Breast epithelium (tissue), 4 donors: ENCODE measurements around the gene TUBB2B. TPM values are rescaled to one million over a fixed set of nuclear protein-coding genes. Genes with fewer than 3 reads are reported as not detected.
"Not testable (repeated sequence)": the region's sequence is repeated elsewhere in the genome, so short reads cannot be mapped to it uniquely, and the experiment has no call there.

Experiments used
- DNase-seq, 2 donors: peaks; one replicate each; pipeline ENCODE4 v3.0.0-alpha.2; 2019; ENCODE audit warnings: low spot score in 2 of 2
- H3K27ac ChIP-seq, 2 donors: fragments of 200-600 bp; sonication (generic) in 1 of 2; one replicate each; pipeline ENCODE4 v1.5.1; 2016 to 2019; ENCODE audit warnings: mild to moderate bottlenecking in 1 of 2
- H3K27me3 ChIP-seq, 2 donors: fragments of 200-600 bp; sonication (generic) in 1 of 2; one replicate each; pipeline versions ENCODE4 v1.5.1 to v1.6.0; 2017 to 2019; ENCODE audit warnings: control low read depth in 1 of 2, mild to moderate bottlenecking in 1 of 2
- H3K36me3 ChIP-seq: fragments of 200-600 bp; one replicate; pipeline ENCODE4 v1.5.1; 2019
- H3K4me1 ChIP-seq, 2 donors: fragments of 200-600 bp; sonication (generic); one replicate each; pipeline ENCODE4 v1.5.1; 2016 to 2019; ENCODE audit warnings: control low read depth in 1 of 2
- H3K4me3 ChIP-seq, 3 donors: fragments of 200-600 bp; sonication (generic); 1 replicate in 2 of 3; 2 replicates in 1 of 3; pipeline ENCODE4 v1.5.1; 2016 to 2019; ENCODE audit warnings: mild to moderate bottlenecking in 3 of 3, moderate library complexity in 2 of 3
- H3K9me3 ChIP-seq, 2 donors: fragments of 200-600 bp; sonication (generic) in 1 of 2; one replicate each; pipeline ENCODE4 v1.5.1; 2016 to 2019; ENCODE audit warnings: control low read depth in 1 of 2
- CTCF ChIP-seq, 3 donors: fragments of 450-650 bp; IDR thresholded peaks; one replicate each; pipeline ENCODE4 v1.5.1; 2016 to 2017; ENCODE audit warnings: antibody characterized with exemption in 3 of 3, mild to moderate bottlenecking in 3 of 3, moderate library complexity in 3 of 3
- POLR2A ChIP-seq: fragments of 450-650 bp; IDR thresholded peaks from one replicate; pipeline ENCODE4 v1.6.1; 2016; ENCODE audit warnings: antibody characterized with exemption, mild to moderate bottlenecking, moderate library complexity
- POLR2AphosphoS5 ChIP-seq, 3 donors: sonication (generic); formaldehyde crosslinking; IDR thresholded peaks; one replicate each; pipeline ENCODE4 v1.6.1; 2017; ENCODE audit warnings: antibody characterized with exemption in 3 of 3
- intact Hi-C: fragments of 100-400 bp; cut with DNase I; formaldehyde crosslinking; loops from one replicate; pipeline ENCODE4 v1.15.1; 2023; ENCODE audit warnings: low total_unique reads
- total RNA-seq, 3 donors: library from RNA; depleted of rRNA; stranded (reverse); fragments of >200 nt; gene quantifications; one replicate each; pipeline ENCODE4 v1.1.0, GENCODE V29; 2016

Gene TUBB2B
- total RNA-seq, 3 donors from 2014 or later, result 4.2 to 7.5 (median 7.3) TPM

GRCh38 chr6:3201388-3201787 lies 26.1 kb downstream of the TUBB2B start:
- no peak for TF ChIP-seq CTCF (IDR thresholded peaks at IDR 0.05)
- TF ChIP-seq POLR2A, result no peak
- no peak for TF ChIP-seq POLR2AphosphoS5 (IDR thresholded peaks at IDR 0.05)
- intact Hi-C loops, result no loop called here
- no peaks in the 10 kb centered on the region for H3K27me3 ChIP-seq
- H3K4me3 ChIP-seq, result no peak overlapping the region
- no peak overlapping the region for H3K27ac ChIP-seq
- no peaks in the 10 kb centered on the region for H3K36me3 ChIP-seq
- no peak for DNase-seq
- H3K4me1 ChIP-seq, result no peaks in the 10 kb centered on the region
- no peaks in the 10 kb centered on the region for H3K9me3 ChIP-seq

GRCh38 chr6:3200682-3201081 lies 26.8 kb downstream of the TUBB2B start:
- H3K4me1 ChIP-seq, result no peaks in the 10 kb centered on the region
- H3K27ac ChIP-seq, result no peak overlapping the region
- TF ChIP-seq POLR2AphosphoS5 (IDR thresholded peaks at IDR 0.05) (no peak), POLR2A (no peak), CTCF (IDR thresholded peaks at IDR 0.05) (no peak)
- intact Hi-C loops, result no loop called here
- no peaks in the 10 kb centered on the region for H3K9me3 ChIP-seq
- H3K4me3 ChIP-seq, result no peak overlapping the region
- DNase-seq, result no peak
- no peaks in the 10 kb centered on the region for H3K36me3 ChIP-seq
- no peaks in the 10 kb centered on the region for H3K27me3 ChIP-seq

- DNase-seq, result no peak
- H3K36me3 ChIP-seq, result no peaks in the 10 kb centered on the region
These were observed 28.1 kb downstream of the TUBB2B start for GRCh38 chr6:3199382-3199781.

GRCh38 chr6:3197734-3198133 lies 29.7 kb downstream of the TUBB2B start:
- H3K4me3 ChIP-seq, H3K9me3 ChIP-seq, H3K27me3 ChIP-seq, H3K4me1 ChIP-seq, H3K36me3 ChIP-seq, DNase-seq, H3K27ac ChIP-seq: not testable (repeated sequence)
- intact Hi-C loops, result loop anchor here (2.0 kb wide), 1 partner anchor 71 kb away; no protein-coding TSS in a partner anchor

More at GRCh38 chr6:3199382-3199781, 28.1 kb downstream of the TUBB2B start:
- intact Hi-C loops, result no loop called here
- Histone ChIP-seq H3K4me3 (no peak overlapping the region), H3K27me3 (no peaks in the 10 kb centered on the region), H3K4me1 (no peaks in the 10 kb centered on the region), H3K27ac (no peak overlapping the region), H3K9me3 (no peaks in the 10 kb centered on the region)
- TF ChIP-seq POLR2A (no peak), CTCF (IDR thresholded peaks at IDR 0.05) (no peak), POLR2AphosphoS5 (IDR thresholded peaks at IDR 0.05) (no peak)

- H3K4me1 ChIP-seq, result no peaks in the 10 kb centered on the region
These were observed 30.7 kb downstream of the TUBB2B start for GRCh38 chr6:3196770-3197169.

More at GRCh38 chr6:3196770-3197169, 30.7 kb downstream of the TUBB2B start:
- no peak overlapping the region for H3K4me3 ChIP-seq
- no peaks in the 10 kb centered on the region for H3K9me3 ChIP-seq
- TF ChIP-seq CTCF (IDR thresholded peaks at IDR 0.05) (no peak), POLR2AphosphoS5 (IDR thresholded peaks at IDR 0.05) (no peak)
- H3K27ac ChIP-seq, result no peak overlapping the region
- no peak for DNase-seq
- no peaks in the 10 kb centered on the region for H3K27me3 ChIP-seq
- intact Hi-C loops, result loop anchor here (2.0 kb wide), 1 partner anchor 72 kb away; no protein-coding TSS in a partner anchor
- H3K36me3 ChIP-seq, result no peaks in the 10 kb centered on the region
